Measurements from ENCODE around the gene HEXIM1. TPM values are rescaled to one million over a fixed set of nuclear protein-coding genes. Genes with fewer than 3 reads are reported as not detected.
A peak's percentile ranks its signal among the peaks of the same experiment; 100 is the strongest.

Gene HEXIM1
- total RNA-seq, 2 donors from 2014 or later, result 34.9 to 89.1 TPM

GRCh38 chr17:45106096-45106495 is 42.2 kb upstream of the HEXIM1 start:
- ATAC-seq (ENCODE audit: insufficient number of reproducible peaks, low FRiP score, low read depth) (no peak), DNase-seq (ENCODE audit: low spot score) (no peak)
- Histone ChIP-seq H3K36me3 (peaks cover 47% of the 10 kb centered on the region), H3K27ac (peak overlapping the region; percentile 34 to 40), H3K27me3 (replicated peaks; ENCODE audit: insufficient read depth) (no peaks in the 10 kb centered on the region), H3K9me3 (no peaks in the 10 kb centered on the region), H3K4me3 (no peak overlapping the region), H3K4me1 (ENCODE audit: control insufficient read depth in 1 of 2, low read depth in 2 of 2) (peaks cover 36 to 74% of the 10 kb centered on the region in 2 donors)
- TF ChIP-seq CTCF (IDR thresholded peaks at IDR 0.05), result no peak

GRCh38 chr17:45106582-45106981 is 41.7 kb upstream of the HEXIM1 start:
- no peak for TF ChIP-seq CTCF (IDR thresholded peaks at IDR 0.05)
- H3K9me3 ChIP-seq, result no peaks in the 10 kb centered on the region
- H3K4me1 ChIP-seq (ENCODE audit: control insufficient read depth in 1 of 2, low read depth in 2 of 2), result peaks cover 40 to 76% of the 10 kb centered on the region in 2 donors
- ATAC-seq (ENCODE audit: insufficient number of reproducible peaks, low FRiP score, low read depth) (no peak), DNase-seq (ENCODE audit: low spot score) (no peak)
- H3K27ac ChIP-seq, result peak overlapping the region; percentile 34 to 40
- H3K4me3 ChIP-seq, result no peak overlapping the region
- H3K36me3 ChIP-seq, result peaks cover 47% of the 10 kb centered on the region
- no peaks in the 10 kb centered on the region for H3K27me3 ChIP-seq (replicated peaks; ENCODE audit: insufficient read depth)

GRCh38 chr17:45107293-45108010 is 40.8 kb upstream of the HEXIM1 start:
- peaks cover 50% of the 10 kb centered on the region for H3K36me3 ChIP-seq

GRCh38 chr17:45108051-45108450 is 40.2 kb upstream of the HEXIM1 start:
- Histone ChIP-seq H3K36me3 (peaks cover 53% of the 10 kb centered on the region), H3K27me3 (replicated peaks; ENCODE audit: insufficient read depth) (no peaks in the 10 kb centered on the region), H3K9me3 (no peaks in the 10 kb centered on the region), H3K4me1 (ENCODE audit: control insufficient read depth in 1 of 2, low read depth in 2 of 2) (peaks cover 37 to 77% of the 10 kb centered on the region in 2 donors), H3K4me3 (no peak overlapping the region), H3K27ac (peak overlapping the region; percentile 31 to 40)
- TF ChIP-seq CTCF (IDR thresholded peaks at IDR 0.05), result no peak
- DNase-seq (ENCODE audit: low spot score) (no peak), ATAC-seq (ENCODE audit: insufficient number of reproducible peaks, low FRiP score, low read depth) (no peak)

More at GRCh38 chr17:45107293-45108010, 40.8 kb upstream of the HEXIM1 start:
- Histone ChIP-seq H3K27ac (peak overlapping the region; percentile 34 to 40), H3K9me3 (no peaks in the 10 kb centered on the region), H3K27me3 (replicated peaks; ENCODE audit: insufficient read depth) (no peaks in the 10 kb centered on the region), H3K4me1 (ENCODE audit: control insufficient read depth in 1 of 2, low read depth in 2 of 2) (peaks cover 40 to 76% of the 10 kb centered on the region in 2 donors), H3K4me3 (no peak overlapping the region)
- no peak for TF ChIP-seq CTCF (IDR thresholded peaks at IDR 0.05)
- DNase-seq (ENCODE audit: low spot score), result no peak
- ATAC-seq (ENCODE audit: insufficient number of reproducible peaks, low FRiP score, low read depth), result no peak

GRCh38 chr17:45108595-45109521 is 39.4 kb upstream of the HEXIM1 start:
- Histone ChIP-seq H3K36me3 (peaks cover 53% of the 10 kb centered on the region), H3K4me1 (ENCODE audit: control insufficient read depth in 1 of 2, low read depth in 2 of 2) (peaks cover 34 to 71% of the 10 kb centered on the region in 2 donors), H3K4me3 (no peak overlapping the region), H3K27ac (peak overlapping the region; percentile 58 to 82), H3K9me3 (no peaks in the 10 kb centered on the region), H3K27me3 (replicated peaks; ENCODE audit: insufficient read depth) (no peaks in the 10 kb centered on the region)
- no peak for DNase-seq (ENCODE audit: low spot score)
- TF ChIP-seq CTCF (IDR thresholded peaks at IDR 0.05), result no peak
- ATAC-seq (ENCODE audit: insufficient number of reproducible peaks, low FRiP score, low read depth), result no peak

All from thoracic aorta (tissue), 2 donors.